ENCODE results near the gene STAB1. TPM values are rescaled to one million over a fixed set of nuclear protein-coding genes. Genes with fewer than 3 reads are reported as not detected.

The STAB1 gene
- total RNA-seq, 3 donors from 2014 or later (not counting 1 experiment from before 2014, with no cell fraction given), result 1.8 to 26.5 (median 5.9) TPM

GRCh38 chr3:52506266-52506966 is 11.3 kb downstream of the STAB1 start:
- Histone ChIP-seq H3K4me1 (ENCODE audit: control insufficient read depth, insufficient read depth, low read length) (no peaks in the 10 kb centered on the region), H3K27ac (ENCODE audit: low read length) (no peak overlapping the region), H3K36me3 (ENCODE audit: control insufficient read depth, insufficient read depth, low read length) (no peaks in the 10 kb centered on the region), H3K27me3 (ENCODE audit: control insufficient read depth, insufficient read depth, low read length) (no peaks in the 10 kb centered on the region), H3K4me3 (ENCODE audit: low read length) (no peak overlapping the region), H3K9me3 (ENCODE audit: control insufficient read depth, insufficient read depth, low read length) (no peaks in the 10 kb centered on the region)
- TF ChIP-seq CTCF (IDR thresholded peaks at IDR 0.05), result no peak
- DNase-seq (no peak), ATAC-seq (no peak)
- no peak overlapping the region for H3K27ac Mint-ChIP-seq
- H3K9me3 Mint-ChIP-seq, result no peaks in the 10 kb centered on the region
- no peaks in the 10 kb centered on the region for H3K4me1 Mint-ChIP-seq
- no peaks in the 10 kb centered on the region for H3K36me3 Mint-ChIP-seq
- no peak overlapping the region for H3K4me3 Mint-ChIP-seq
- no peaks in the 10 kb centered on the region for H3K27me3 Mint-ChIP-seq (ENCODE audit: low read depth in 2 of 2)
- intact Hi-C loops (cut with micrococcal nuclease), result no loop called here
- WGBS (ENCODE audit: insufficient coverage), result 90% methylated on average over 27 of the region's 27 CpGs

- Histone ChIP-seq H3K4me3 (ENCODE audit: low read length) (no peak overlapping the region), H3K36me3 (ENCODE audit: control insufficient read depth, insufficient read depth, low read length) (no peaks in the 10 kb centered on the region), H3K9me3 (ENCODE audit: control insufficient read depth, insufficient read depth, low read length) (no peaks in the 10 kb centered on the region), H3K27me3 (ENCODE audit: control insufficient read depth, insufficient read depth, low read length) (no peaks in the 10 kb centered on the region), H3K27ac (ENCODE audit: low read length) (no peak overlapping the region), H3K4me1 (ENCODE audit: control insufficient read depth, insufficient read depth, low read length) (no peaks in the 10 kb centered on the region)
- TF ChIP-seq CTCF (IDR thresholded peaks at IDR 0.05), result no peak
- no peaks in the 10 kb centered on the region for H3K27me3 Mint-ChIP-seq (ENCODE audit: low read depth in 2 of 2)
- WGBS (ENCODE audit: insufficient coverage), result 92% methylated on average over 5 of the region's 5 CpGs
- H3K36me3 Mint-ChIP-seq, result no peaks in the 10 kb centered on the region
- ATAC-seq, result no peak
- no peaks in the 10 kb centered on the region for H3K9me3 Mint-ChIP-seq
- intact Hi-C loops (cut with micrococcal nuclease), result no loop called here
- no peak overlapping the region for H3K4me3 Mint-ChIP-seq
- no peak overlapping the region for H3K27ac Mint-ChIP-seq
- no peaks in the 10 kb centered on the region for H3K4me1 Mint-ChIP-seq
- DNase-seq, result no peak
Measured at GRCh38 chr3:52507359-52507758, 12.2 kb downstream of the STAB1 start.

GRCh38 chr3:52509753-52510328 is 14.7 kb downstream of the STAB1 start:
- intact Hi-C loops (cut with micrococcal nuclease), result no loop called here
- no peak for TF ChIP-seq CTCF (IDR thresholded peaks at IDR 0.05)
- Mint-ChIP-seq H3K9me3 (no peaks in the 10 kb centered on the region), H3K4me3 (no peak overlapping the region), H3K4me1 (no peaks in the 10 kb centered on the region), H3K27ac (no peak overlapping the region), H3K36me3 (no peaks in the 10 kb centered on the region), H3K27me3 (ENCODE audit: low read depth in 2 of 2) (no peaks in the 10 kb centered on the region)
- 88% methylated on average over 12 of the region's 12 CpGs for WGBS (ENCODE audit: insufficient coverage)
- no peak overlapping the region for H3K4me3 ChIP-seq (ENCODE audit: low read length)
- no peak for ATAC-seq
- no peak for DNase-seq
- H3K9me3 ChIP-seq (ENCODE audit: control insufficient read depth, insufficient read depth, low read length), result no peaks in the 10 kb centered on the region
- no peaks in the 10 kb centered on the region for H3K36me3 ChIP-seq (ENCODE audit: control insufficient read depth, insufficient read depth, low read length)
- H3K27ac ChIP-seq (ENCODE audit: low read length), result no peak overlapping the region
- H3K4me1 ChIP-seq (ENCODE audit: control insufficient read depth, insufficient read depth, low read length), result no peaks in the 10 kb centered on the region
- H3K27me3 ChIP-seq (ENCODE audit: control insufficient read depth, insufficient read depth, low read length), result no peaks in the 10 kb centered on the region

- Mint-ChIP-seq H3K36me3 (no peaks in the 10 kb centered on the region), H3K27ac (no peak overlapping the region), H3K4me3 (no peak overlapping the region), H3K9me3 (no peaks in the 10 kb centered on the region), H3K27me3 (ENCODE audit: low read depth in 2 of 2) (no peaks in the 10 kb centered on the region), H3K4me1 (no peaks in the 10 kb centered on the region)
- Histone ChIP-seq H3K27me3 (ENCODE audit: control insufficient read depth, insufficient read depth, low read length) (no peaks in the 10 kb centered on the region), H3K9me3 (ENCODE audit: control insufficient read depth, insufficient read depth, low read length) (no peaks in the 10 kb centered on the region), H3K4me3 (ENCODE audit: low read length) (no peak overlapping the region), H3K36me3 (ENCODE audit: control insufficient read depth, insufficient read depth, low read length) (no peaks in the 10 kb centered on the region), H3K27ac (ENCODE audit: low read length) (no peak overlapping the region), H3K4me1 (ENCODE audit: control insufficient read depth, insufficient read depth, low read length) (no peaks in the 10 kb centered on the region)
- ATAC-seq (no peak), DNase-seq (no peak)
- no peak for TF ChIP-seq CTCF (IDR thresholded peaks at IDR 0.05)
- 91% methylated on average over 7 of the region's 7 CpGs for WGBS (ENCODE audit: insufficient coverage)
- intact Hi-C loops (cut with micrococcal nuclease), result no loop called here
Measured at GRCh38 chr3:52511509-52511908, 16.4 kb downstream of the STAB1 start.

Measured in natural killer cell (primary cell).